OCI-M2 (cell line): ENCODE data around the gene TBCB.
"Not testable (repeated sequence)": the region's sequence is repeated elsewhere in the genome, so short reads cannot be mapped to it uniquely, and the experiment has no call there.

Source experiments
- DNase-seq: peaks from one replicate; lab custom pipeline; 2025; ENCODE audit not compliant: unreplicated experiment; lab: John Stamatoyannopoulos, UW

The TBCB gene

DNA sequence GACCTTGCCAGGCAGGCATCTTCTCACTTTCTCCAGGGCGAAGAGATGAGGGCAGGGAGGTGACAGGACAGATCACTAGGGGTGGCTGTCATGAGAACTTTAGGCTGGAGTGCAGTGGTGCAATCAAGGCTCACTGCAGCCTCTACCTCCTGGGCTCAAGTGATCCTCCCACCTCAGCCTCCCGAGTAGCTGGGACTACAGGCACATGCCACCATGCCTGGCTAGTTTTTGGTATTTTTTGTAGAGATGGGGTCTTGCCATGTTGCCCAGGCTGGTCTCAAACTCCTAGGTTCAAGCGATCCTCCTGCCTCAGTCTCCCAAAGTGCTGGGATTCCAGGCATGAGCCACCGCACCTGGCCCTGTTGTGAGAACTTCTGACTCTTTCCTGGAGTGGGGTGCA is 19.6 kb downstream of the TBCB start:
- DNase-seq = not testable (repeated sequence)

DNA sequence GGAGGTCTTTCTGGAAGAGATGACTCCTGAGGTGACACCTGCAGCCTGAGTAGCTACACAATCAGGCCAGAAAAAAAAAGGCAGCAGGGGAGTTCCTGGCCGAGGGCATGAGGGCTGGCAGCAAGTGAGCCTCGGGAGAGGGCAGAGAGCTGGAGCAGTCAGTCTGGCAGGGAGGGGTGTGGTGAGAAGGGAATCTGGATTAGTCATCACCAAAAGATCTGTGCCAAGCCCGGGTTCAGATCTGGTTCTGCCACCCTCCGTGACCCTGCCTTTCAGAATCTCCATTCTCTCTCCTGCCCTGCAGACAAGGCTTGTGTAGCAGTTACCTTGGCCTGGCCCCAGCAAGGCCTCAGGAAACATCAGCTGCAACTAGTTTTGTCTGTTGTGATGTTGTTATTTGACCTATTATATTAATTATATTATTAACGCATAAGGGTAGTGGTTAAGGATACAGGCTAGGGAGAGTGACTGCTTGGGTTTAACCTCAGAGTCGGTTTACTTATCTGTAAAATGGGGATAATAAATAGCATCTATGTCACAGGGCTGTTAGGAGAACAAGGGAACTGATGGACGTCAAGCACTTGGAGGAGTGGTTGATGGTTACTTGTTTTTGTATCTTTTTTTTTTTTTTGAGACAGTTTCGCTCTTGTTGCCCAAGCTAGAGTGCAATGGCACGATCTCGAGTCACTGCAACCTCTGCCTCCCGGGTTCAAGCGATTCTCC is 21.9 kb downstream of the TBCB start:
- no peak for DNase-seq

GRCh38 chr19:36139120-36139472 is 23.8 kb downstream of the TBCB start:
- no peak for DNase-seq

DNA sequence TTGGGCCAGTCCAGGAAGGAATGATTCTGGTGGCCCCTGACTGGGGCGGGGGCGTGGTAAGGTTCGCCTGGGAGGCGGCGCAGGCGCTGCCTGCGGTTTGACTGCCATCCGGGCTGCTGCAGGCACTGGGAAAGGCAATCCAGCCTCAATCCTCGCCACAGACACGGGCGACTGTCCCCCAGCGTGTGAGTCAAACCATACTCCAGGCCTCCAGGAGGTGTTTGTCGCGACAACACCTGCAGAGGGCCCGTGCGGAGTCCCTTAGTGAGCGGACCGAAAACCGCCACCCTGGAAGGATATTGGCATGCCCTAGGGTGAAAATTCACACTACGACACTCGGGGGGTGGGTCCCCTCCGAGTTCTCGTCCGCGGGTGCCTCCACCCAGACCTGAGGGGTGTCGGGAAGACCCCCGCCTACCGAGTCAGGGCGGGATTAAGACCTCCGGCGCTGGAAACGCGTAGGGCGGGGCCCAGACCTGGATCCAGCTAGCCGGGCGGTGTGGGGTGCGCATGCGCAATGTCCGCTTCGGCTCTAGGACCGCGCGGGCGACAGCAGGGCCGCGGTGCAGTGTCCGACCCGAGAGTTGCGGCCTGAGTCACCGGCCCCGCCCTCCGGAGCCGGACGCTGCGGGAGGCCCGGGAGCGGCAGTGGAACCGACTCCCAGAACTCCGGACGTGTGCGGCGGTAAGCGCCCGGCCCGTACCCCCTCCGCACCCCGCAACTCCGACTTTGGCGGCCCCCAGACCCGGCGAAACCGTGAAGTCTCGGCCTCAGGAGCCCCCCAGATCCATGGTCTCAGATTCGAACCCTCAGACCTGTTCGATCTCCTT is 24.4 kb downstream of the TBCB start, which contains the start of gene CAPNS1:
Gene CAPNS1 (plus strand): TSS at position 594 of the 831 bp plus-strand sequence. CDS start 946 bp downstream, outside the sequence.
- DNase-seq = peak; percentile 99

GRCh38 chr19:36140304-36141038 is 25.2 kb downstream of the TBCB start:
- peak; percentile 92 for DNase-seq

GRCh38 chr19:36141039-36141927 is 26.0 kb downstream of the TBCB start:
- DNase-seq = peak; percentile 90

DNA sequence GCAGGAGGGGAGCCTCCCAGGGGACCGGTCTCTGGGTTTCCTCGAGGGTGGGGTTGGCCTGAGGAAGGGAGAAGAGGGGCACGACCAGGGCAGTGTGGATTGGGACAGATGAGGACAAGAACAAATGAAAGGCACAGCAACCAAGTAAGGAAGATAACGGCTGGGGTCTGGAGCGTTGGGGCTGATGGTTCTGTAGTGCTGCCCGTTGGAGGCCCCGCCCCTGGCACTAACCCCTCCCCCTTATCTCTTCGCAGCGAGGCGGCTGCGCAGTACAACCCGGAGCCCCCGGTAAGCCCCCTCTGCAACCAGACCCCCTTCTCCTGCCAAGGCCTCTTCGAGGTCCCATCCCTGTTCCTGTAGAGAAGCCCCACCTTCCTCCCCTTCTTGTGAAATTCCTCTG is 26.8 kb downstream of the TBCB start:
- DNase-seq = no peak

DNA sequence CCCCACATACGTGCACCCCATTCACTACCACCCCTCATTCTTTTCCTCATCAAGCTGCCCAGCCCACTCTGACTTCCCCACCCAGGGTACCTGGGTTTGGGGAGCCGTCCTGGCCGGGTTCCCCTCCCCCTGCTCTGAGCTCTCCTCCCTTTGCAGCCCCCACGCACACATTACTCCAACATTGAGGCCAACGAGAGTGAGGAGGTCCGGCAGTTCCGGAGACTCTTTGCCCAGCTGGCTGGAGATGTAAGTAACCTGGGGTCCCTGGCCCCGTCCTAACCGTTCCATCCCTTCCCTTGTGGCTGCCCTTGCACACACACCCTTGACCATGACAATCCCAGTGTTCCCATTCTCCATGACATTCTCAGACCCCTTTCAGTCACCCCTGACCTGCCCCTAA is 27.2 kb downstream of the TBCB start:
- DNase-seq = no peak

DNA sequence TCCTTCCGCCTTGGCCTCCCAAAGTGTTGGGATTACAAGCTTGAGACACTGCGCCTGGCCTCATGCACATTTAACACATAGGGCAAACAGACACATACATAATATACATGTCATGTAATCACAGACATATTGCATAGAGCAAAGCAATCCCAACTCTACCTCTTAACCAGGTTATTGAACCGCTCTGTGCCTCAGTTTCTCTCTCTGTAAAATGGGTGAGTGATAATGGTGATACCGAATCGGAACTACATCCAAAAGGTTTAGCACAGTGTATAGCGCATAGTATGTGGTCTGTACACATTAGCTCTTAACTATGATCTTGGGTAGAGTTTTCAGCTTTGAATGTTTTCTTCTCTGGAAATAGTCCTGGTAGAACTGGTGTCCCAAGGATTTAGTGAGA is 29.4 kb downstream of the TBCB start:
- no peak for DNase-seq

DNA sequence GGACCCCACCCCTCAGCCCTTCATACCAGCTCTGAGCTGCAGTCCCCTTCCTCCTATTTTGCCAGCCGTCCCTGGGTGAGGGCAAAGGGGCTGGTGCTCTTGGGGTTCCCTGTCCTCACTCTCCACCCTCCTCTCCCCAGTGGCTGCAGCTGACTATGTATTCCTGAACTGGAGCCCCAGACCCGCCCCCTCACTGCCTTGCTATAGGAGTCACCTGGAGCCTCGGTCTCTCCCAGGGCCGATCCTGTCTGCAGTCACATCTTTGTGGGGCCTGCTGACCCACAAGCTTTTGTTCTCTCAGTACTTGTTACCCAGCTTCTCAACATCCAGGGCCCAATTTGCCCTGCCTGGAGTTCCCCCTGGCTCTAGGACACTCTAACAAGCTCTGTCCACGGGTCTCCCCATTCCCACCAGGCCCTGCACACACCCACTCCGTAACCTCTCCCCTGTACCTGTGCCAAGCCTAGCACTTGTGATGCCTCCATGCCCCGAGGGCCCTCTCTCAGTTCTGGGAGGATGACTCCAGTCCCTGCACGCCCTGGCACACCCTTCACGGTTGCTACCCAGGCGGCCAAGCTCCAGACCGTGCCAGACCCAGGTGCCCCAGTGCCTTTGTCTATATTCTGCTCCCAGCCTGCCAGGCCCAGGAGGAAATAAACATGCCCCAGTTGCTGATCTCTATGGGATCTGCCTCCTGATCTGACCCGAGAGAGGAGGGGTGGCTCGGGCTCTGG is 34.6 kb downstream of the TBCB start:
- DNase-seq = no peak

DNA sequence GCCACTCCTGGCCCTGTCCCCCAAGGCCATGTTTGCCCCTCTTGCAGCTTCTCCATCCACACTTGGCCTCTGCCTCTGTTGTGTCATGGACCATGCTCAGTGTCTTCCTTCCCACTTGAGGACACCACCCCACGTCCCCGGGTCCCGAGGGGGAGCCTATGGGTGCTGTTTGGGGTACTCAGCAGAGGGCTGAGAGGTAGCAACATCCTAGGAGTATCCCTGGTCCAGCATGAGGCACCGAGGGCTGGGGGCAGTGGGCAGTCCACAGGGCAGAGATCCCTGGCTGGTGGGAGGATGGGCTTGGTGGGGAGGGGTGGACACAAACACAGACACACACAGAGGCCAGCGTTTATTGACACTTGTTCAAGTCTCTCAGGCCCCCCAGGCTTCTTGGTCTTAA is 35.3 kb downstream of the TBCB start:
- no peak for DNase-seq

DNA sequence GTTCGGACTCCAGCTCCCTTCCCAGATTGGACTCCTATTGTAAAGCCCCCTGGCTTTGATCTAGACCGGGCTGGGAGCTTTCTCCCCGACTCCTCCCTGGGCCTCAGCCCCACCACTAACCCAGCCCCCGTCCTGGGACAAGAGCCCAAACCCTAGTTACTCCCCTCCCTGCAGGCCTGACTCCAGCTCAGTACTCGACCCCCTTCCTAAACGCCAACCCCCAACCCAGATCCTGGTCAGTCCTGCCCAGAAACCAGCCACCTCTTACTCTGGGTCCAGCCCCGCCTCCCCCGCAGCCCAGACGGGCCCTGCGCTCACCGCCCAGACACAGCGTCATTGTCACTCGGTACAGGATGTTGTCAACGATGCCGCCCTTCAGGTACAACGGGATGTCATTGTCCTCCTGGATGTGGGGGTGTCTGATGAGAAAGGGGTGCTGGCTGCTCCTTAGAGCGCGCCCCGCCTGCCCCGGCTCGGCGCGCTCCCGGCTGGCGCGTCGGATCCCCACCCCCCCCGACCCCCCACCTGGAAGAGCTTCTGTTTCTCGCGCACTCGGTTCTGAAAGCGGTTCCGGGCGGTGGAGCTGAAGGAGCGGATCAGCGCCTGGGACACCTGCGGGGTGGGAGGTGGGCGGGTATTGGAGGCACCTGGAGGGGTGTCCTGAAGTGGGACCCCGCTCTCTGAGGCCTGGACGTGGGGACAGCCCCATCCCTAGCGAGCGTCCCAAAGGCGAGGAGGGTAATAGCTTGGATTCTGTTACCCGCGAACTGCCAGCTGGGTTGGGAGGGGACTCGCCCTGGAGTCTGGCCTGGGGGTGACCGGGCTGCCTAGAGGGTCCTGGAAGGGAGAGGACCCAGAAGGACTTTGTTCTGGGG is 36.1 kb downstream of the TBCB start:
- DNase-seq = no peak

GRCh38 chr19:36152019-36152351 is 36.7 kb downstream of the TBCB start:
- no peak for DNase-seq

GRCh38 chr19:36152352-36153091 is 37.3 kb downstream of the TBCB start, which contains the start of gene COX7A1:
Gene COX7A1 (minus strand): TSS chr19:36152447. CDS start chr19:36152407, 40 bp downstream.
- no peak for DNase-seq

GRCh38 chr19:36153126-36153525 is 37.9 kb downstream of the TBCB start:
- no peak for DNase-seq

DNA sequence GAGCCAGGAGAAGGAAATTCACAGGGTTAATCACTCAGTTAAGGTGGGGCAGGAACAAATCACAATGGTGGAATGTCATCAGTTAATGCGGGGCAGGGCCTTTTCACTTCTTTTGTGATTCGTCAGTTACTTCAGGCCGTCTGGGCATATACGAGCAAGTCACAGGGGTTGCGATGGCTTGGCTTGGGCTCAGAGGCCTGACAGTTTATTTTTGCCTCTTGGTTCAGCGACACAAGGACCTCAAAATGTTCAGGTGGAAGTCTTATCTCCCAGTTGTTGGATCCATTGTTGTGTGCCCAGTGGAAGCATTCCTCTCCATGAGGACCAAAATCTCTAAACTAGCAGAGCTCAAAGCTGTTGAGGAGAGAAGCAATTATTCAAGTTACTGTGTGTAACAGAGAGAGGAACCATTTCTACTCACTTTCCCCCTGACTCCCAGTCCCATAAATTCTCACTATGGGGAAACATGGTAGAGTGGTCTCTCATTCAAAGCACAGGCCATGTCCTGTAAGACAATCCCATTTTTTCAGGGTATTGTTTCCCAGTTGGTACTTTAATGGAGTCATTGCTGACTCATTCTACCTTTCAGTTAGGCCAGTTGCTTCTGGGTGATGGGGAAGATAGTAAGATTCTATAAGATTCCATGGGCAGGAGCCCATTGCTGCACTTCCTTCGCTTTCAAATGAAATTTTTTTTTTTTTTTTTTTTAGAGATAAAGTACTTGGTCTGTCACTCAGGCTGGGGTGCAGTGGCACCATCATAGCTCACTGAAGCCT is 45.7 kb downstream of the TBCB start:
- DNase-seq = no peak

- no peak for DNase-seq
Observed at GRCh38 chr19:36163813-36164212, 48.5 kb downstream of the TBCB start.
